ENCODE data around the gene PCNX2. TPM values are rescaled to one million over a fixed set of nuclear protein-coding genes. Genes with fewer than 3 reads are reported as not detected.

Gene PCNX2
- total RNA-seq, 1 donor = 56.8 TPM

GRCh38 chr1:233326319-233326718, 30.8 kb upstream of the PCNX2 start:
- TF ChIP-seq, protein P1, sequence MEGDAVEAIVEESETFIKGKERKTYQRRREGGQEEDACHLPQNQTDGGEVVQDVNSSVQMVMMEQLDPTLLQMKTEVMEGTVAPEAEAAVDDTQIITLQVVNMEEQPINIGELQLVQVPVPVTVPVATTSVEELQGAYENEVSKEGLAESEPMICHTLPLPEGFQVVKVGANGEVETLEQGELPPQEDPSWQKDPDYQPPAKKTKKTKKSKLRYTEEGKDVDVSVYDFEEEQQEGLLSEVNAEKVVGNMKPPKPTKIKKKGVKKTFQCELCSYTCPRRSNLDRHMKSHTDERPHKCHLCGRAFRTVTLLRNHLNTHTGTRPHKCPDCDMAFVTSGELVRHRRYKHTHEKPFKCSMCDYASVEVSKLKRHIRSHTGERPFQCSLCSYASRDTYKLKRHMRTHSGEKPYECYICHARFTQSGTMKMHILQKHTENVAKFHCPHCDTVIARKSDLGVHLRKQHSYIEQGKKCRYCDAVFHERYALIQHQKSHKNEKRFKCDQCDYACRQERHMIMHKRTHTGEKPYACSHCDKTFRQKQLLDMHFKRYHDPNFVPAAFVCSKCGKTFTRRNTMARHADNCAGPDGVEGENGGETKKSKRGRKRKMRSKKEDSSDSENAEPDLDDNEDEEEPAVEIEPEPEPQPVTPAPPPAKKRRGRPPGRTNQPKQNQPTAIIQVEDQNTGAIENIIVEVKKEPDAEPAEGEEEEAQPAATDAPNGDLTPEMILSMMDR (IDR thresholded peaks at IDR 0.05; ENCODE audit: extremely low read depth, low read depth, low read length) = no peak
- no peaks in the 10 kb centered on the region for H4K20me1 ChIP-seq (ENCODE audit: insufficient read depth, low read length)
- H3K27me3 ChIP-seq (ENCODE audit: insufficient read depth, low read length) = peaks cover 20% of the 10 kb centered on the region
- no peak overlapping the region for H3K27ac ChIP-seq (ENCODE audit: low read depth, low read length)
- H3K9me3 ChIP-seq (ENCODE audit: low read depth, low read length) = no peaks in the 10 kb centered on the region
- no peak overlapping the region for H3K4me2 ChIP-seq (ENCODE audit: insufficient read depth, low read length)
- no peak for DNase-seq (ENCODE audit: insufficient read length, low spot score, missing footprints)
- no peaks in the 10 kb centered on the region for H3K36me3 ChIP-seq (ENCODE audit: insufficient read depth, low read length)
- no peaks in the 10 kb centered on the region for H3K4me1 ChIP-seq (ENCODE audit: insufficient read depth, low read length)
- no peaks in the 10 kb centered on the region for H3K79me2 ChIP-seq (ENCODE audit: insufficient read depth, low read length)
- H3K4me3 ChIP-seq (ENCODE audit: insufficient read depth, low read length) = no peak overlapping the region
- no peak overlapping the region for H2AFZ ChIP-seq (ENCODE audit: low read length)

- Histone ChIP-seq H2AFZ (ENCODE audit: low read length) (no peak overlapping the region), H3K27me3 (ENCODE audit: insufficient read depth, low read length) (peaks cover 12% of the 10 kb centered on the region), H3K4me1 (ENCODE audit: insufficient read depth, low read length) (no peaks in the 10 kb centered on the region), H3K4me3 (ENCODE audit: insufficient read depth, low read length) (no peak overlapping the region), H3K27ac (ENCODE audit: low read depth, low read length) (no peak overlapping the region), H4K20me1 (ENCODE audit: insufficient read depth, low read length) (no peaks in the 10 kb centered on the region), H3K79me2 (ENCODE audit: insufficient read depth, low read length) (no peaks in the 10 kb centered on the region), H3K36me3 (ENCODE audit: insufficient read depth, low read length) (no peaks in the 10 kb centered on the region), H3K9me3 (ENCODE audit: low read depth, low read length) (no peaks in the 10 kb centered on the region), H3K4me2 (ENCODE audit: insufficient read depth, low read length) (no peak overlapping the region)
- TF ChIP-seq, protein P1 (IDR thresholded peaks at IDR 0.05; ENCODE audit: extremely low read depth, low read depth, low read length) = no peak
- DNase-seq (ENCODE audit: insufficient read length, low spot score, missing footprints) = no peak
Observed at GRCh38 chr1:233323718-233324117, 28.2 kb upstream of the PCNX2 start.

- no peak overlapping the region for H3K4me2 ChIP-seq (ENCODE audit: insufficient read depth, low read length)
- TF ChIP-seq, protein P1 (IDR thresholded peaks at IDR 0.05; ENCODE audit: extremely low read depth, low read depth, low read length) = no peak
- H3K4me3 ChIP-seq (ENCODE audit: insufficient read depth, low read length) = no peak overlapping the region
- no peak for DNase-seq (ENCODE audit: insufficient read length, low spot score, missing footprints)
- no peak overlapping the region for H2AFZ ChIP-seq (ENCODE audit: low read length)
- H3K27me3 ChIP-seq (ENCODE audit: insufficient read depth, low read length) = no peaks in the 10 kb centered on the region
- no peaks in the 10 kb centered on the region for H3K79me2 ChIP-seq (ENCODE audit: insufficient read depth, low read length)
- H4K20me1 ChIP-seq (ENCODE audit: insufficient read depth, low read length) = no peaks in the 10 kb centered on the region
- no peaks in the 10 kb centered on the region for H3K36me3 ChIP-seq (ENCODE audit: insufficient read depth, low read length)
- no peaks in the 10 kb centered on the region for H3K4me1 ChIP-seq (ENCODE audit: insufficient read depth, low read length)
- no peaks in the 10 kb centered on the region for H3K9me3 ChIP-seq (ENCODE audit: low read depth, low read length)
- no peak overlapping the region for H3K27ac ChIP-seq (ENCODE audit: low read depth, low read length)
Observed at GRCh38 chr1:233320023-233320422, 24.5 kb upstream of the PCNX2 start.

- Histone ChIP-seq H3K4me1 (ENCODE audit: insufficient read depth, low read length) (no peaks in the 10 kb centered on the region), H3K36me3 (ENCODE audit: insufficient read depth, low read length) (no peaks in the 10 kb centered on the region), H3K4me2 (ENCODE audit: insufficient read depth, low read length) (no peak overlapping the region), H3K4me3 (ENCODE audit: insufficient read depth, low read length) (no peak overlapping the region), H3K9me3 (ENCODE audit: low read depth, low read length) (no peaks in the 10 kb centered on the region), H2AFZ (ENCODE audit: low read length) (no peak overlapping the region), H3K27me3 (ENCODE audit: insufficient read depth, low read length) (peaks cover 3% of the 10 kb centered on the region), H3K27ac (ENCODE audit: low read depth, low read length) (no peak overlapping the region), H4K20me1 (ENCODE audit: insufficient read depth, low read length) (no peaks in the 10 kb centered on the region), H3K79me2 (ENCODE audit: insufficient read depth, low read length) (no peaks in the 10 kb centered on the region)
- DNase-seq (ENCODE audit: insufficient read length, low spot score, missing footprints) = no peak
- TF ChIP-seq, protein P1 (IDR thresholded peaks at IDR 0.05; ENCODE audit: extremely low read depth, low read depth, low read length) = no peak
Observed at GRCh38 chr1:233319272-233319671, 23.7 kb upstream of the PCNX2 start.
